Stimulated activated CD8-positive, alpha-beta memory T cell treated with anti-CD3 and anti-CD28 coated beads, Interleukin-15, amount 100 ng/mL, for 4 hours (primary cell): ENCODE results near the gene RASGRF2.

ENCODE experiments used
- DNase-seq, 2 donors: peaks; one replicate each; pipeline ENCODE4 v3.0.0-alpha.2; 2020; ENCODE audit warnings: low read depth in 2 of 2

Gene RASGRF2

GRCh38 chr5:80955082-80955590, 5.0 kb upstream of the RASGRF2 start:
- DNase-seq: no peak

- DNase-seq: no peak
Observed at GRCh38 chr5:80956272-80956671, 3.9 kb upstream of the RASGRF2 start.

- DNase-seq: no peak
Observed at GRCh38 chr5:80957031-80957761, 3.0 kb upstream of the RASGRF2 start.

GRCh38 chr5:80958616-80959015, 1.5 kb upstream of the RASGRF2 start:
- DNase-seq: no peak

- DNase-seq: no peak
Observed at GRCh38 chr5:80959138-80959537, 1.0 kb upstream of the RASGRF2 start.

GRCh38 chr5:80960531-80961375, 590 bp downstream of the RASGRF2 start:
- peak; percentile 10 to 25 for DNase-seq

- peak; percentile 4 to 30 for DNase-seq
Observed at GRCh38 chr5:80961376-80962281, 1.5 kb downstream of the RASGRF2 start.

- DNase-seq: no peak
Observed at GRCh38 chr5:80962630-80963520, 2.7 kb downstream of the RASGRF2 start.

- DNase-seq: no peak
Observed at GRCh38 chr5:80963521-80963895, 3.3 kb downstream of the RASGRF2 start.

- DNase-seq: no peak
Observed at GRCh38 chr5:80963966-80964481, 3.9 kb downstream of the RASGRF2 start.

- DNase-seq: no peak
Observed at GRCh38 chr5:80964491-80964890, 4.3 kb downstream of the RASGRF2 start.

GRCh38 chr5:80964919-80965318, 4.8 kb downstream of the RASGRF2 start:
- no peak for DNase-seq

GRCh38 chr5:80967500-80968181, 7.5 kb downstream of the RASGRF2 start:
- no peak for DNase-seq

- no peak for DNase-seq
Observed at GRCh38 chr5:80973027-80973426, 12.9 kb downstream of the RASGRF2 start.

- no peak for DNase-seq
Observed at GRCh38 chr5:80975065-80975464, 14.9 kb downstream of the RASGRF2 start.

- DNase-seq: no peak
Observed at GRCh38 chr5:80976985-80977384, 16.8 kb downstream of the RASGRF2 start.

- no peak for DNase-seq
Observed at GRCh38 chr5:80977764-80978163, 17.6 kb downstream of the RASGRF2 start.

- DNase-seq: no peak
Observed at GRCh38 chr5:80978772-80979317, 18.7 kb downstream of the RASGRF2 start.

GRCh38 chr5:80982093-80982492, 21.9 kb downstream of the RASGRF2 start:
- no peak for DNase-seq
